HEK293 (cell line): ENCODE measurements around the gene BOK.

Experiments
- RBAK ChIP-seq: fragments of 450-650 bp; formaldehyde crosslinking; IDR thresholded peaks from 2 replicates; pipeline ENCODE4 v1.5.1; 2016; ENCODE audit warnings: missing biosample characterization, missing genetic modification characterization
- SALL2 ChIP-seq: fragments of 450-650 bp; formaldehyde crosslinking; IDR thresholded peaks from 2 replicates; pipeline ENCODE4 v1.5.0; 2017; ENCODE audit warnings: missing biosample characterization, mild to moderate bottlenecking, missing genetic modification characterization, borderline replicate concordance
- ZNF138 ChIP-seq: fragments of 450-650 bp; formaldehyde crosslinking; IDR thresholded peaks from 2 replicates; pipeline ENCODE4 v1.5.1; 2016; ENCODE audit warnings: missing biosample characterization, missing genetic modification characterization, borderline replicate concordance
- ZNF140 ChIP-seq: fragments of 450-650 bp; formaldehyde crosslinking; IDR thresholded peaks from 2 replicates; pipeline ENCODE4 v1.5.1; 2016; ENCODE audit warnings: missing biosample characterization, missing genetic modification characterization
- ZNF148 ChIP-seq: fragments of 450-650 bp; formaldehyde crosslinking; IDR thresholded peaks from 2 replicates; pipeline ENCODE4 v1.5.0; 2017; ENCODE audit warnings: missing biosample characterization, missing genetic modification characterization, borderline replicate concordance
- ZNF292 ChIP-seq: fragments of 450-650 bp; formaldehyde crosslinking; IDR thresholded peaks from 2 replicates; pipeline ENCODE4 v1.5.1; 2016; ENCODE audit warnings: low read depth, missing biosample characterization, missing genetic modification characterization, borderline replicate concordance
- TF ChIP-seq, protein P1 (sequence below): fragments of 450-650 bp; formaldehyde crosslinking; IDR thresholded peaks from 2 replicates; pipeline ENCODE4 v1.5.1; 2016; ENCODE audit warnings: missing biosample characterization, missing genetic modification characterization
- TF ChIP-seq, protein P2 (sequence below): fragments of 450-650 bp; formaldehyde crosslinking; IDR thresholded peaks from 2 replicates; pipeline ENCODE4 v1.5.1; 2016; ENCODE audit warnings: missing biosample characterization, missing genetic modification characterization
- TF ChIP-seq, protein P3 (sequence below): fragments of 450-650 bp; formaldehyde crosslinking; IDR thresholded peaks from 2 replicates; pipeline ENCODE4 v1.5.1; 2016; ENCODE audit warnings: missing biosample characterization, missing genetic modification characterization

DNA sequence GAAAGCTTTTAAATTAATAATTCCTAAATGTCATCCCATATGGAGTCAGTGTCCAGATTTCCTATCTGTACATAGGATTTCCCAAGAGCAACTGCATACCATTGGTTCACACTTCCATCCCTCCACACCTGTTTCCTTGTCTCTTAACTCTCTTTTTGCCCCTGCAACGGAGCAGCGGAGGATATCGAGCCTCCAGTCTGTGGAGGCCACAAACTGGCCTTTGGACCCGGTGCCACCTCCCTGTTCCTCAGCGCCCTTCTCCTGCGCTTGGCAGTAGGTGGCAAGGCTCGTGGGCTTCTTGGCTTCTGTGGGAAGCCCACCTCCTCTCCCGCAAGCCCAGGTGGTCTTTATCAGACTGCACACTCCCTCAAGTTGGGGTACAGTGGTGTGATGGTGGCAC lies 26.4 kb upstream of the BOK start:
- TF ChIP-seq ZNF140 (tag by site-specific recombination) (no peak), RBAK (tag by site-specific recombination) (no peak), ZNF138 (no peak), ZNF148 (no peak), ZNF292 (tag by site-specific recombination) (no peak), SALL2 (no peak)
- TF ChIP-seq, protein P1, sequence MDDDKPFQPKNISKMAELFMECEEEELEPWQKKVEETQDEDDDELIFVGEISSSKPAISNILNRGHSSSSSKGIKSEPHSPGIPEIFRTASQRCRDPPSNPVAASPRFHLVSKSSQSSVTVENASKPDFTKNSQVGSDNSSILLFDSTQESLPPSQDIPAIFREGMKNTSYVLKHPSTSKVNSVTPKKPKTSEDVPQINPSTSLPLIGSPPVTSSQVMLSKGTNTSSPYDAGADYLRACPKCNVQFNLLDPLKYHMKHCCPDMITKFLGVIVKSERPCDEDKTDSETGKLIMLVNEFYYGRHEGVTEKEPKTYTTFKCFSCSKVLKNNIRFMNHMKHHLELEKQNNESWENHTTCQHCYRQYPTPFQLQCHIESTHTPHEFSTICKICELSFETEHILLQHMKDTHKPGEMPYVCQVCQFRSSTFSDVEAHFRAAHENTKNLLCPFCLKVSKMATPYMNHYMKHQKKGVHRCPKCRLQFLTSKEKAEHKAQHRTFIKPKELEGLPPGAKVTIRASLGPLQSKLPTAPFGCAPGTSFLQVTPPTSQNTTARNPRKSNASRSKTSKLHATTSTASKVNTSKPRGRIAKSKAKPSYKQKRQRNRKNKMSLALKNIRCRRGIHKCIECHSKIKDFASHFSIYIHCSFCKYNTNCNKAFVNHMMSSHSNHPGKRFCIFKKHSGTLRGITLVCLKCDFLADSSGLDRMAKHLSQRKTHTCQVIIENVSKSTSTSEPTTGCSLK (tag by site-specific recombination) = no peak
- TF ChIP-seq, protein P2, sequence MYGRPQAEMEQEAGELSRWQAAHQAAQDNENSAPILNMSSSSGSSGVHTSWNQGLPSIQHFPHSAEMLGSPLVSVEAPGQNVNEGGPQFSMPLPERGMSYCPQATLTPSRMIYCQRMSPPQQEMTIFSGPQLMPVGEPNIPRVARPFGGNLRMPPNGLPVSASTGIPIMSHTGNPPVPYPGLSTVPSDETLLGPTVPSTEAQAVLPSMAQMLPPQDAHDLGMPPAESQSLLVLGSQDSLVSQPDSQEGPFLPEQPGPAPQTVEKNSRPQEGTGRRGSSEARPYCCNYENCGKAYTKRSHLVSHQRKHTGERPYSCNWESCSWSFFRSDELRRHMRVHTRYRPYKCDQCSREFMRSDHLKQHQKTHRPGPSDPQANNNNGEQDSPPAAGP (tag by site-specific recombination) = no peak
- TF ChIP-seq, protein P3, sequence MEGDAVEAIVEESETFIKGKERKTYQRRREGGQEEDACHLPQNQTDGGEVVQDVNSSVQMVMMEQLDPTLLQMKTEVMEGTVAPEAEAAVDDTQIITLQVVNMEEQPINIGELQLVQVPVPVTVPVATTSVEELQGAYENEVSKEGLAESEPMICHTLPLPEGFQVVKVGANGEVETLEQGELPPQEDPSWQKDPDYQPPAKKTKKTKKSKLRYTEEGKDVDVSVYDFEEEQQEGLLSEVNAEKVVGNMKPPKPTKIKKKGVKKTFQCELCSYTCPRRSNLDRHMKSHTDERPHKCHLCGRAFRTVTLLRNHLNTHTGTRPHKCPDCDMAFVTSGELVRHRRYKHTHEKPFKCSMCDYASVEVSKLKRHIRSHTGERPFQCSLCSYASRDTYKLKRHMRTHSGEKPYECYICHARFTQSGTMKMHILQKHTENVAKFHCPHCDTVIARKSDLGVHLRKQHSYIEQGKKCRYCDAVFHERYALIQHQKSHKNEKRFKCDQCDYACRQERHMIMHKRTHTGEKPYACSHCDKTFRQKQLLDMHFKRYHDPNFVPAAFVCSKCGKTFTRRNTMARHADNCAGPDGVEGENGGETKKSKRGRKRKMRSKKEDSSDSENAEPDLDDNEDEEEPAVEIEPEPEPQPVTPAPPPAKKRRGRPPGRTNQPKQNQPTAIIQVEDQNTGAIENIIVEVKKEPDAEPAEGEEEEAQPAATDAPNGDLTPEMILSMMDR (tag by site-specific recombination) = no peak
